ENCODE data around the gene INSM2. TPM values are rescaled to one million over a fixed set of nuclear protein-coding genes. Genes with fewer than 3 reads are reported as not detected.

The INSM2 gene
- polyA plus RNA-seq, 3 donors = not detected

DNA sequence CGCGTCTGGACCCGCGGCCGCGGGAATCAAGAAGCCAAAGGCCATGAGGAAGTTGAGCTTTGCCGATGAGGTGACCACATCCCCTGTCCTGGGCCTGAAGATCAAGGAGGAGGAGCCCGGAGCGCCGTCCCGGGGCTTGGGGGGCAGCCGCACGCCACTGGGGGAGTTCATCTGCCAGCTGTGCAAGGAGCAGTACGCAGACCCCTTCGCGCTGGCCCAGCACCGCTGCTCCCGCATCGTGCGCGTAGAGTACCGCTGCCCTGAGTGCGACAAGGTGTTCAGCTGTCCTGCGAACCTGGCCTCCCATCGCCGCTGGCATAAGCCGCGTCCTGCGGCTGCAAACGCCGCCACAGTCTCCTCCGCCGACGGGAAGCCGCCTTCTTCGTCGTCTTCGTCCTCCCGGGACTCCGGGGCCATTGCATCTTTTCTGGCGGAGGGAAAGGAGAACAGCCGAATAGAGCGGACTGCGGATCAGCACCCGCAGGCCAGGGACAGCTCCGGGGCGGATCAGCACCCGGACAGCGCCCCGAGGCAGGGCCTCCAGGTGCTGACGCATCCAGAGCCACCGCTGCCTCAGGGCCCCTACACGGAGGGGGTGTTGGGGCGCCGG is 1.0 kb downstream of the INSM2 start:
- WGBS, 3 donors = 2 to 3% (median 3%) methylated on average over 49 to 55 of the region's 55 CpGs
- no peak overlapping the region for H3K27ac ChIP-seq (ENCODE audit: low read depth, low read length)

DNA sequence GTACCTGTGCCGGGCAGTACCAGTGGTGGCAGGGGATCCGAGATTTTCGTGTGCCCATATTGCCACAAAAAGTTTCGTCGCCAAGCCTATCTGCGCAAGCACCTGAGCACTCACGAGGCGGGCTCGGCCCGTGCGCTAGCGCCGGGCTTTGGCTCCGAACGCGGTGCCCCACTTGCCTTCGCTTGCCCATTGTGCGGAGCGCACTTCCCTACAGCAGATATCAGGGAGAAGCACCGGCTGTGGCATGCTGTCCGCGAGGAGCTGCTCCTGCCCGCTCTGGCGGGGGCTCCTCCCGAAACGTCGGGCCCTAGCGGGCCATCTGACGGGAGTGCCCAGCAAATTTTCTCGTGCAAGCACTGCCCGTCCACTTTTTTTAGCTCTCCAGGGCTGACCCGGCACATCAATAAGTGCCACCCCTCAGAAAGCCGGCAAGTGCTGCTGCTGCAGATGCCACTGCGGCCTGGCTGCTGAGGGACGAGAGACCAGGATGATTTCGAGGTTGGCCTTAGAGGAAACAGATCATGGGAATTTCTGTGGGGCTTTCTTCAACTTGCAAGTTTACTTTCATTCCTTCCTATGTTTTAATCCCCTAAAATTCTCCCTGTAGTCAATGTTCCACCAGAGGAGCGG is 1.6 kb downstream of the INSM2 start:
- H3K27ac ChIP-seq (ENCODE audit: low read depth, low read length) = no peak overlapping the region
- 9 to 11% (median 11%) methylated on average over 35 to 37 of the region's 37 CpGs for WGBS, 3 donors

DNA sequence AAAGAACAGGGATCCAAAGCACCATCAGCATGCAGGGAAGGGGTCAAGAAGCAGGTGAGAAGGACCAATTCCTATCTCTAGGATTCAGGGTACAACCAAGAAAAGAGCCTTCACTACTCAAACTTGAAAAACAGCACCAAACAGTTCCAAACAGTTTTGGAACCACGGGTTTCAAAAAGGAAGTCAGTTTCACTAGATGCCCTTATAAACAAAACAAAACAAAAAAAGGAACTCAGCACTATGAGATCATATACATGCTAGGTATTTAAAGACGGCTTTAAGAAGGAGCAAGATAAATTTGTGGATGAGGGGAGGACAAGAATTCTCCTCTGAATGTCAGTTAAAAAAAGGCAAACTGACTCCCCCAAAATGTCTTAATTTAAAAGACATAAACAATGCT is 6.0 kb downstream of the INSM2 start:
- no peak overlapping the region for H3K27ac ChIP-seq (ENCODE audit: low read depth, low read length)
- WGBS, 3 donors = 54 to 72% (median 58%) methylated on average over 2 of the region's 2 CpGs

DNA sequence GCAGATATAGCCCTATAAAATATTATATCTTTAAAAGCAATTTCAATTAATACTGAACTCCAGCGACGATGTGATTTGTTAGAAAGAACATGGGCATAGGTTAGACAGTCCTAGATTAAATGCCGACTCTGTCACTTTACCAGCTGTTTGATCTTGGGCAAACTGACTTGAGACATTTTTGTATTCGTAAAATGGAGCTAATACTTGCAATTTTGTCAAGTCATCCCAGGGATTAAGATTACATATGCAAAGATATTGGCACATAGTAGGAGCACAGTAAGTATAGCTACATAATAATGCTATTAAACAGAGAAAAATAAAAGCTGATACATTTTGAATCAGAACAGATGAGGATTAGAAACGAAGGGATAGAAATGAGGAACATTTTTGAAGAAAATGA is 9.0 kb downstream of the INSM2 start:
- 96 to 98% (median 97%) methylated on average over 5 of the region's 5 CpGs for WGBS, 3 donors
- H3K27ac ChIP-seq (ENCODE audit: low read depth, low read length) = no peak overlapping the region

DNA sequence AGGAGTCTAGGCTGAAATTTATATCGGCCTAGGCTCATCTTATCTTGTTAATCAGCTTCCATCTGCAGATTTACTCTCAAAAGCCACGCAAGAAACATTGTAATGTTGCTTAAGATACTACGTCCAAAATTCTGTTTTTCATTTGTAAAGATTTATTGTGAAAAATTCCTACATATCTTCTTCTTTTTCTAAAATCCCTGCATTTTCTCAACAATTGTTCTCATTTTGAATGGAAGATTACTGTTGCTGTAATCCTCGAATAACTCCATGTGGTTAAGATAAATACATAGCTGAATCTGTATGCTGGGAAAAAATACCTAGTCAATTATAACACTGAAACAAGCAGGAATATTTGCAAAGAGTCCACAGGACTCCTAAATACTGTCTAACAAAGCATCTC is 15.6 kb downstream of the INSM2 start:
- H3K27ac ChIP-seq (ENCODE audit: low read depth, low read length) = no peak overlapping the region
- WGBS, 3 donors = 88 to 91% (median 91%) methylated on average over 4 of the region's 4 CpGs

DNA sequence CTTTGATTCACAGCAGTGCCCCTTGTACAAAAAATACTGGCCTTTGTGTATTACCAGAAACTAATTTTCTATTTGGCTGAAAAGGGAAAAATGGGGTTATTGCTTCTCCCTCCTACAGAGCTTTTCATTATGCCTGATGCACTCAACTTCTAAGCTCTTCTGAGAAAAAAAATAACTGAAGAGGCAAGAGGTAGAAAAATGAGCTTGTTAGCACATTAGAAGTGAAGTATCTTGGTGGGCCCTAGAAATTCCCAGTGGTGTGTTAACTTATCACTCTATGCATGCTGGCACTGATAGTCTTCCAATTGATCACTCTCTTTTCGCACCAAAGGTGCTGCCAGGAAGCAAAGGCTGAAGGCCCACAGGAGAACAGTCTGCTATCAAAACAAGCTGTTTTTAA is 17.1 kb downstream of the INSM2 start:
- 97 to 100% (median 100%) methylated on average over 1 of the region's 1 CpG for whole genome bisulfite sequencing, 3 donors
- H3K27ac ChIP-seq (ENCODE audit: low read depth, low read length) = no peak overlapping the region

DNA sequence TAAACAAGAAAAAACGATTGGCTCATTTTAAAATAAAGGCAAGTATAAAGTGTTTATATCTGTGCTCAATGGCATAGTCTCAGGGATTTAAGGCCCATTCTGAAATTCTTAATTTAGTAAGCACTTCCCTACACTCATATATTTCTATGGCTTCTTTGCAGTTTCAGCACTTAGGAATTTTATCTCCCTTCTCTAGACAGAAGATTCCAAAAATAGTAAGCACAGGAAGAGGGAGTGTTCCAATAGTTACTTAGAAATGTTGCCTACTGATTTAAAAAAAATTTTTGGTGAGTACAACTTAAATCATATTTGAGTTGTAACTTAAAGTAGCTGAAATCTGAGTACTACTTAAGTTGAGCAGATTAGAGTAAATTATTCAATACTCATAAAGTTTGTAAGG is 19.8 kb downstream of the INSM2 start:
- no peak overlapping the region for H3K27ac ChIP-seq (ENCODE audit: low read depth, low read length)
- WGBS, 3 donors = 70 to 73% (median 71%) methylated on average over 1 of the region's 1 CpG

DNA sequence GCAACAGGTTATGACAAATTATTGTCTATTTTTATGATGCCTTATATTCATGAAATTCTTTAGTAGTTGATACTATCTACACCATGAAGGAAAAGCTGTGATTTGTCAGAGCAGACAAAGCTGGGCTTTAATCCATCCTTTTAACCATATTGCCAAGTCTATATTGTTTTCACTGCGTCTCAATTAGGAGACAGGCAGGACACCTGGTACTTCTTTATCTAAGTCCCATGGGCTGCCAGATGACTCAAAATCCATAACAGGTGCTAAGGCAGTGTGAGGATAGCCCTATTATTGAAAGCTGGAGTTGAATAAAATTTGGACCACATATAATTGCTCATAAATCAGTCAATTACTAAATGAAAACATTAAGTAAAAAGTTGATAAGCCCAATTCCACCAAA is 22.6 kb downstream of the INSM2 start:
- WGBS, 3 donors = 75 to 81% (median 78%) methylated on average over 1 of the region's 1 CpG
- no peak overlapping the region for H3K27ac ChIP-seq (ENCODE audit: low read depth, low read length)

DNA sequence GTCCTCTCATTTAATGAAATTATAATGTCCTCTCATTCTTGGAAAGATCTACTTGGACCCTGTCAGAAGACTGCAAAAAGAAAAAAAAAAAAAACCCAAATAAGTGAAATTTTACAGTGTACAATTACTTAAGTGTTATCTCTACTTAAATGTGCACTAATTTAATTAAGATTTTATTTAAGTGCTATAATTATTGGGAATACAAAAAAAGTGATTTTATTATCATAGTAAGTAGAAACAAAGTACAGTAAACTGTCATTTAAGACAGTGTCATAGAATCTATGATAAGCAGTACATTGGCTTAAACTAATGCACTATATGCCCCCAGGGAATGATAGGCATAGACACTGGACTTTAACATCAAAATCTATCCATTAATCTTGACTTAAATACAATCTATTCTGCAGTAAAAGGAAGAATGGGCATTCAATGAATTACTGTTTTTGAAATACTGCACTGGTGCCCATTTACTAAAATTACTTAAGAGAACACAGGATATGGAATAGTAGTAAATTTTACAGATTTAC is 23.3 kb downstream of the INSM2 start:
- H3K27ac ChIP-seq (ENCODE audit: low read depth, low read length) = no peak overlapping the region

DNA sequence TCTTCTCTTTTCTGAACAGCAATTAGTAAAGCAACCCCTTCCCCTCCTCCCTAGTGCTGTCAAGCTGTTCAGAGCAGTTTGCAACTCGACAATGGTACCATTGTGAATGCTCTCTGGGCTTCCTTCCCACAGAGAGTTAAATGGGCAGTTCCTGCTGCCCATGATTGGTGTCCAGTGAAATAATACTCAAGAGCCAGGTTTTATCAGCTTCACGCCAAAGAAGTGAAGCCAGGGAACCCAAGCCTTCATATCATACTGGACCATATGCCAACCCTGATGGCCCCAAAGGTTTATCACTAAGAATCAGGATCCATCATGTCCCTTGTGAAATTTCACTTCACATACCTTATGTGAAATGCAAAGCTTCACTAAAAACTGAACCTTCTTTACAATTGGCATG is 24.7 kb downstream of the INSM2 start:
- WGBS, 3 donors = 67 to 76% (median 75%) methylated on average over 2 of the region's 2 CpGs

DNA sequence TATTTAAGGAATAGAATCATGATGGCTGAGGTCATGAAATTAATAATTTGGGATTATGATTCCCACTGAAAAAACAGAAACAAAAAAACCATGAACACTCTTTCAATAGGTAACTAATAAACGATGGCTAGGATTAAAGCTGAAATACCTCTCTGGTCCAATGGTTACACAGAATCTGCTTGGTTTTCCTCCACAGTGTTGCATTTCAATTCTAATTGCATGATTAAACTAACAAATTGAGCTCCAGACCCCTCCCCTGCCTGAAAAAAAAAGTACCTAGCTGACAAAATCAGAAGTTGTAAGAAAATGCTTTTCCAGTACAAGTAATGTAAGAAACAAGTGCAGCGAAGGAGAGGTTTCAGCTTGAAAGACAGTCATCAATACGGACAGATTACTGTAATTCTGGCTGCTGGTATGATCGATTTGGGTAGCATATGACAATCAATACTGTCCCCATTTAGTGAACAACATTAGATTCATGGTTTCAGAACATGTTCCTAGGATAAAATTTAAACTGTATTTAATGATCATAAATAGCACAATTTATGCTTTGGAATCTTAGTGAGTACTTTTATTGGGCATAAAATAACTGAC is 32.0 kb downstream of the INSM2 start:
- 94 to 97% (median 94%) methylated on average over 4 of the region's 4 CpGs for WGBS, 3 donors
- H3K27ac ChIP-seq (ENCODE audit: low read depth, low read length) = no peak overlapping the region

More for the DNA sequence above, 24.7 kb downstream of the INSM2 start:
- no peak overlapping the region for H3K27ac ChIP-seq (ENCODE audit: low read depth, low read length)

DNA sequence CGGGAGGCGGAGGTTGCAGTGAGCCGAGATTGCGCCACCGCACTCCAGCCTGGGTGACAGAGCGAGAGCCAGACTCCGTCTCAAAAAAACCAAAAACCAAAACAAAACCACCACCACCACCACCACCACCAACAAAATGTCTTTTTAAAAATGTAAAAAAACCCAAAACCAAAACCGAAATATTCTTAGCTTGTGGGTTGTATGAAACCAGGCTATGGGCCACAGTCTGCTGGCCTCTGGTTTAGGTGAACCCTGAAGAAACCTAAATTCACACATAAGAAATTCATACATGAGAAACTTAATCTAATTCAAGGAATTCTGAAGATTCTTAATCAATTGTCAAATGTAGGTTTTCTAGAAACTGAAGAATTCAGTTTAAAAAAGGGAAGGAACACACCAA is 37.6 kb downstream of the INSM2 start:
- no peak overlapping the region for H3K27ac ChIP-seq (ENCODE audit: low read depth, low read length)
- 95 to 99% (median 96%) methylated on average over 8 of the region's 8 CpGs for WGBS, 3 donors

DNA sequence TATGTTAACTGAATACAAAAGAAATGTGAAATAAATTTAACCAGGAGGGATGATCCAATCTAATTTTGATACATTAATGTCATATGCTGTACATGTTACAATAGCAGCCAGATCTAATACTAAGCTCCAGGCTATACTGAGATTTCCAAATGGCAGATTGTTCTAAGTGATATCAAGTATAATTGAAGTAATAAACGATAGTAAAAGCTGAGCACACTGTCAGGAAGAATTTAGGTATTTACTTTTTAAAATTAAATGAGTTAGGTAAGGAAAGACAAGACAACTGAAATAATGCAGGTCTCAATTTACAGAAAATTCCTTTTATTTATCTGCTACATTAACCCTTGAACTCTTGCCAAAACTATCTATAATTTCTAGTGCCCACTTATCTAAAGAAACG is 39.9 kb downstream of the INSM2 start:
- 76 to 84% (median 77%) methylated on average over 2 of the region's 2 CpGs for WGBS, 3 donors
- no peak overlapping the region for H3K27ac ChIP-seq (ENCODE audit: low read depth, low read length)

DNA sequence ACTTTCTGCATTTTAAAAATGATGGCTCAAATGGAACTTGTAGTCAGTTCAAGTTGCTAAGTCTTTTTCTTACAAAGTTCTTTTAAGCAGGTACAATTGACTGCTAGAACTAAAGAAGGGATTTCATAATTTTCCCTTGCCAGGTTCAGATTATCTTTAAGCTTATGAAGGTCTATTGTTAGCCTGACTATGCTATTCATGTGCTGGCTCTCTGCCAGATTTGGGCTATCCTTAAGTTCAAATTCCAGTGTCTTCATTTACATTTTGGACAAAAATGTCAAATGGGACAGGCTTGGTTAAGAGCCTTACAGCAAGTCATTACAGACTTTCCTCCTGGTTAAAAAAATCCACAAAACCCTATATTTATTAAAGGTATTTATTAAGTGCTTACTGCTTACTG is 42.3 kb downstream of the INSM2 start:
- H3K27ac ChIP-seq (ENCODE audit: low read depth, low read length) = no peak overlapping the region

DNA sequence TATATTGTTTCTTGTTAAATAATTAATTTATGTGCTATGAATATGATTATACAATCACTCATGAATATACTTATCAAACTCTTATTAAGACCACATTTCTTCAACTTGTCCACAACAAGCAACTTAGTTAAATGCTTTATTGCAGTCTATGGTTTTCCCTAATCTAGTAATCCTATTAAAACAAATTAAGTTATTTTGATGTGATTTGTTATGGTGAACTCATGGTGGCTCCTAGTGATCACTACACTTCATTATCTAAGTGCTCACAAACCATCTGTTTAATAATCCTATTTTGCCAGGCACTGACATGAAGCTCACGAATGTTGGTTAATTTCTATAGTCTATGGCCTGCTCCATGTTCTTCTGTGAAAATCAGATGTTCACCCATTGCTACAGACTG is 42.9 kb downstream of the INSM2 start:
- 97 to 100% (median 100%) methylated on average over 1 of the region's 1 CpG for whole genome bisulfite sequencing, 3 donors
- H3K27ac ChIP-seq (ENCODE audit: low read depth, low read length) = no peak overlapping the region

DNA sequence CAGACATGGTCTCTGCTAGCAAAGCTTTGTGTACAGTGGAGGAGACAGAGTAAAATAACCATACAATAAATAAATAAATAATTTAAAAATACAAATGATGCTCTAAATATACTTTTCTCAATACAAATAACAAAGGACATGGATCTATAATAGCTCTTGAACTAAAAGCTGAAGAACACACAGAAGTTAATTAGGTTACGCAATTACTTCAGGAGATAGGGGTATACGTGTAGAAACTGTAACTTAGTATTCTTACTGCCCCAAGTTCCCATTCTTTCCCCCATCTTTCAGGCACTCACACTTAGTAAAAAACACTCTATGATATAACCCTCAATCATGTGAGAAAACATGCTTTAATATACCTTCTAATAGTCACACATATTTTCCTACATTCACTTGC is 44.2 kb downstream of the INSM2 start:
- no peak overlapping the region for H3K27ac ChIP-seq (ENCODE audit: low read depth, low read length)
- 78 to 91% (median 83%) methylated on average over 2 of the region's 2 CpGs for WGBS, 3 donors

DNA sequence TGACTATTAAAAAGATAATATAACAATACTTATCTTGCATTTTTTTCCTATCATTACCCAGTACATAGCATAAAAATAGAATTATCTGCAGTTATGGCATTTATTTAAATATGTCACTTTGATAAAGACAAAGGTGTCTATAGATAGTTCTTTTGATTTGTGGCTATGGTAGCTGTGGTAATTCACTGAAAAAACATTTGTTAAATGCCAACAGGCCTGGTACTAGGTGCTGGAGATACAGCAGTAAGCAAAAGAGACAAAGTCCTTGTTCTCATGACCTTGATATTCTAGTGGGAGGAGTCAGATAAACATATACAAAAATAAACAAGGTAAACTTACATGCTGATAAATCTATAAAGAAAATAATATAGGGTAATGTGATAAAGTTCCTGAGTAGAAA is 44.7 kb downstream of the INSM2 start:
- no peak overlapping the region for H3K27ac ChIP-seq (ENCODE audit: low read depth, low read length)
